Peyer's patch (tissue), 4 donors: Measurements from ENCODE around the gene CKB. TPM values are rescaled to one million over a fixed set of nuclear protein-coding genes. Genes with fewer than 3 reads are reported as not detected.
A peak's percentile ranks its signal among the peaks of the same experiment; 100 is the strongest.

Experiments used
- DNase-seq, 3 donors: peaks; one replicate each; pipeline ENCODE4 v3.0.0-alpha.2; 2017 to 2019
- H3K27ac ChIP-seq, 4 donors: fragments of 200-600 bp; sonication (generic); one replicate each; pipeline ENCODE4 v1.5.1; 2016 to 2019
- H3K27me3 ChIP-seq, 2 donors: fragments of 200-600 bp; sonication (generic); one replicate each; pipeline ENCODE4 v1.5.1; 2019
- H3K36me3 ChIP-seq, 3 donors: fragments of 200-600 bp; sonication (generic); one replicate each; pipeline ENCODE4 v1.5.1; 2016 to 2019
- H3K4me1 ChIP-seq, 4 donors: fragments of 200-600 bp; sonication (generic); one replicate each; pipeline ENCODE4 v1.5.1; 2016 to 2019
- H3K4me3 ChIP-seq, 4 donors: fragments of 200-600 bp; sonication (generic); 1 replicate in 3 of 4; 2 replicates in 1 of 4; pipeline ENCODE4 v1.5.1; 2016 to 2019; ENCODE audit warnings: mild to moderate bottlenecking in 1 of 4
- H3K9me3 ChIP-seq, 4 donors: fragments of 200-600 bp; sonication (generic); one replicate each; pipeline ENCODE4 v1.5.1; 2016 to 2019; ENCODE audit warnings: mild to moderate bottlenecking in 1 of 4
- CTCF ChIP-seq, 6 experiments: fragments of 450-650 bp in 4 of 6; fragments of 200-600 bp in 2 of 6; sonication (generic) in 1 of 6; IDR thresholded peaks; one replicate each; pipeline ENCODE4 v1.5.1; 2017 to 2019; ENCODE audit warnings: antibody characterized with exemption in 6 of 6, mild to moderate bottlenecking in 3 of 6, moderate library complexity in 1 of 6
- POLR2A ChIP-seq, 2 donors: fragments of 450-650 bp; IDR thresholded peaks; one replicate each; pipeline ENCODE4 v1.5.1; 2017; ENCODE audit warnings: antibody characterized with exemption in 2 of 2, mild to moderate bottlenecking in 2 of 2, moderate library complexity in 2 of 2
- total RNA-seq, 4 donors: library from RNA; depleted of rRNA; stranded (reverse); fragments of >200 nt; gene quantifications; one replicate each; pipeline ENCODE4 v1.1.0, GENCODE V29; 2016

Gene CKB
- total RNA-seq, 4 donors from 2014 or later: 40.1 to 101 (median 68.4) TPM

- H3K9me3 ChIP-seq: no peaks in the 10 kb centered on the region
- peaks cover 0 to 59% (median 5%) of the 10 kb centered on the region in 4 donors for H3K4me1 ChIP-seq
- H3K27me3 ChIP-seq: no peaks in the 10 kb centered on the region
- no peak for DNase-seq
- H3K4me3 ChIP-seq: no peak overlapping the region
- H3K36me3 ChIP-seq: no peaks in the 10 kb centered on the region
- H3K27ac ChIP-seq: peak overlapping the region in 3 of 4 donors; percentile 12 to 55 (median 43)
- TF ChIP-seq CTCF (IDR thresholded peaks at IDR 0.05) (no peak), POLR2A (IDR thresholded peaks at IDR 0.05) (no peak)
These were observed 19.3 kb upstream of the CKB start for GRCh38 chr14:103541709-103542604.

GRCh38 chr14:103540821-103541708 lies 18.4 kb upstream of the CKB start:
- Histone ChIP-seq H3K4me3 (no peak overlapping the region), H3K4me1 (peaks cover 0 to 59% (median 2%) of the 10 kb centered on the region in 4 donors), H3K36me3 (no peaks in the 10 kb centered on the region), H3K27me3 (no peaks in the 10 kb centered on the region), H3K27ac (peak overlapping the region in 2 of 4 donors; percentile 43 to 55), H3K9me3 (no peaks in the 10 kb centered on the region)
- no peak for DNase-seq
- TF ChIP-seq CTCF (IDR thresholded peaks at IDR 0.05) (no peak), POLR2A (IDR thresholded peaks at IDR 0.05) (no peak)

- no peak for DNase-seq
- no peaks in the 10 kb centered on the region for H3K27me3 ChIP-seq
- peaks cover 0 to 60% (median 2%) of the 10 kb centered on the region in 4 donors for H3K4me1 ChIP-seq
- no peak for TF ChIP-seq POLR2A (IDR thresholded peaks at IDR 0.05)
- TF ChIP-seq CTCF (IDR thresholded peaks at IDR 0.05): no peak
- no peak overlapping the region for H3K4me3 ChIP-seq
- peak overlapping the region in 2 of 4 donors; percentile 13 to 48 for H3K27ac ChIP-seq
- H3K9me3 ChIP-seq: no peaks in the 10 kb centered on the region
- H3K36me3 ChIP-seq: no peaks in the 10 kb centered on the region
These were observed 16.6 kb upstream of the CKB start for GRCh38 chr14:103539056-103539825.

- Histone ChIP-seq H3K36me3 (peaks cover 0 to 5% (median 0%) of the 10 kb centered on the region in 3 donors), H3K4me3 (no peak overlapping the region), H3K27me3 (no peaks in the 10 kb centered on the region), H3K27ac (peak overlapping the region in 2 of 4 donors; percentile 13 to 48), H3K4me1 (peaks cover 0 to 54% (median 2%) of the 10 kb centered on the region in 4 donors), H3K9me3 (no peaks in the 10 kb centered on the region)
- TF ChIP-seq POLR2A (IDR thresholded peaks at IDR 0.05): no peak
- no peak for TF ChIP-seq CTCF (IDR thresholded peaks at IDR 0.05)
- no peak for DNase-seq
These were observed 15.8 kb upstream of the CKB start for GRCh38 chr14:103538291-103539055.
